ENCODE results near the gene CDC73. TPM values are rescaled to one million over a fixed set of nuclear protein-coding genes. Genes with fewer than 3 reads are reported as not detected.

The CDC73 gene
- total and polyA plus RNA-seq, 2 of the 13 experiments (the other 11 are each of a cell fraction or from before 2014, with no cell fraction given): 20.2 to 26.3 TPM

GRCh38 chr1:193285641-193286040, 163.8 kb downstream of the CDC73 start:
- in situ Hi-C loops (cut with HindIII; ENCODE audit: extremely low pct_ligation_motif_present, low pct_unique_long_range_greater_than_20kb): no loop called here
- ATAC-seq (peak; percentile 28; the same call in 1 of the 3 replicates), DNase-seq (ENCODE audit: low spot score) (no peak), FAIRE-seq (no peak)
- BruUV-seq (replicated peaks): no TSS peak
- Histone ChIP-seq H4K20me1 (ENCODE audit: insufficient read depth, low read length) (no peaks in the 10 kb centered on the region), H3K79me2 (ENCODE audit: insufficient read depth, low read length) (no peaks in the 10 kb centered on the region), H3K36me3 (replicated peaks in 1 of 2; ENCODE audit: control insufficient read depth in 1 of 2, insufficient read depth in 2 of 2, low read length in 2 of 2) (no peaks in the 10 kb centered on the region), H3K4me3 (replicated peaks in 1 of 3; ENCODE audit: insufficient read depth in 1 of 3, low read depth in 2 of 3, low read length in 3 of 3) (no peak overlapping the region), H3K9me3 (ENCODE audit: low read length) (no peaks in the 10 kb centered on the region), H3K4me2 (ENCODE audit: low read depth, low read length) (no peak overlapping the region), H3K9ac (ENCODE audit: insufficient read depth, low read depth, low read length) (no peak overlapping the region), H3K4me1 (ENCODE audit: insufficient read depth, low read length) (0 out of 2 replicates have a peak, but pooled peaks cover 7% of the 10 kb centered on the region), H2AFZ (ENCODE audit: low read length) (no peak overlapping the region), H3K27me3 (ENCODE audit: control insufficient read depth in 1 of 2, insufficient read depth in 2 of 2, low read length in 2 of 2) (no peaks in the 10 kb centered on the region), H3K27ac (ENCODE audit: extremely low read length, insufficient read depth, low read length) (no peak overlapping the region)
- ChIA-PET CTCF (ENCODE audit: low intra/inter-chr PET ratio, low total read pairs) (no interaction called here), POLR2A (no interaction called here)
- intact Hi-C loops (cut with micrococcal nuclease; ENCODE audit: unreplicated experiment): no loop called here
- TF ChIP-seq ZBTB49 (CRISPR knock-in tag; IDR thresholded peaks at IDR 0.05; ENCODE audit: borderline replicate concordance) (no peak), BORCS8-MEF2B (CRISPR knock-in tag; IDR thresholded peaks at IDR 0.05) (no peak), SKIL (CRISPR knock-in tag; IDR thresholded peaks at IDR 0.05; ENCODE audit: borderline replicate concordance) (no peak), PHF20 (CRISPR knock-in tag; IDR thresholded peaks at IDR 0.05) (no peak), ZNF547 (CRISPR knock-in tag; IDR thresholded peaks at IDR 0.05) (no peak), ZNF75D (CRISPR knock-in tag; IDR thresholded peaks at IDR 0.05; ENCODE audit: borderline replicate concordance) (no peak), ZNF407 (CRISPR knock-in tag; IDR thresholded peaks at IDR 0.05; ENCODE audit: not compliant biosample characterization) (no peak), ZNF615 (CRISPR knock-in tag; IDR thresholded peaks at IDR 0.05; ENCODE audit: borderline replicate concordance) (no peak), TAF1 (CRISPR knock-in tag; IDR thresholded peaks at IDR 0.05) (no peak), ZSCAN20 (CRISPR knock-in tag; IDR thresholded peaks at IDR 0.05; ENCODE audit: borderline replicate concordance) (no peak), ZNF543 (CRISPR knock-in tag; IDR thresholded peaks at IDR 0.05) (no peak), MED13 (CRISPR knock-in tag; IDR thresholded peaks at IDR 0.05) (no peak), ZNF670 (CRISPR knock-in tag; IDR thresholded peaks at IDR 0.05; ENCODE audit: borderline replicate concordance) (no peak)

All from HepG2 (cell line).